Left cardiac atrium (tissue), 4 donors: ENCODE results near the gene GULP1. TPM values are rescaled to one million over a fixed set of nuclear protein-coding genes. Genes with fewer than 3 reads are reported as not detected.
"Not testable (repeated sequence)": the region's sequence is repeated elsewhere in the genome, so short reads cannot be mapped to it uniquely, and the experiment has no call there.

Experiments used
- ATAC-seq, 2 donors: fragments of 200-7000 bp; cut with Tn5 transposase; one replicate each; pipeline ENCODE4 v1.9.1; 2020; ENCODE audit warnings: mild to moderate bottlenecking in 2 of 2, moderate library complexity in 2 of 2
- DNase-seq: peaks from one replicate; pipeline ENCODE4 v3.0.0-alpha.2; 2020
- intact Hi-C, 2 donors: fragments of 100-400 bp; cut with DNase I; formaldehyde crosslinking; loops; one replicate each; pipeline versions ENCODE4 v1.14.1 to v1.15.1; 2022 to 2023
- long read RNA-seq: library from polyadenylated mRNA; unstranded; transcript quantifications from one replicate; pipeline ENCODE4 v2.0.0, GENCODE V29; 2021
- total RNA-seq, 2 donors: library from RNA; stranded (reverse); fragmentation: NEBNext Ultra II Directional; extraction: Animal tissue kit (Norgen Biotek cat#: 25700); gene quantifications; one replicate each; pipeline ENCODE4 v1.2.1, GENCODE V29; 2021
- donor health status: DM: no; HTN: yes; CAD: no.
- donor health status: DM: no; HTN: yes; CAD: no; lungs with severe emphysema.
- donor health status: DM: yes; HTN: yes; CAD: no.
- donor health status: Dilated cardiomyopathy.

GULP1 gene
- 10 to 100 TPM; 10.8 to 17.4 TPM for total RNA-seq
- long read RNA-seq, partial matches to known transcripts, result 0 of 7 reads
- long read RNA-seq, other reads (novel, unspliced or antisense), result 4 of 7 reads

- DNase-seq, result peak; percentile 83
- ATAC-seq, result peak; percentile 86 to 88
- intact Hi-C loops, result loop anchor here in 1 of 2 donors (5.0 kb wide), 1 partner anchor 76 kb away; no protein-coding TSS in a partner anchor
These were observed at the start of gene GULP1 for GRCh38 chr2:188291617-188292347. Gene GULP1, plus strand, starts transcription at chr2:188291874. Its CDS starts 185,829 bp downstream, at chr2:188477703.

GRCh38 chr2:188243381-188243780, 48.3 kb upstream of the GULP1 start:
- no peak for DNase-seq
- intact Hi-C loops, result no loop called here
- ATAC-seq, result no peak

GRCh38 chr2:188244383-188244782, 47.3 kb upstream of the GULP1 start:
- intact Hi-C loops, result no loop called here
- no peak for DNase-seq
- no peak for ATAC-seq

- intact Hi-C loops, result no loop called here
- ATAC-seq, result no peak
- no peak for DNase-seq
These were observed 46.4 kb upstream of the GULP1 start for GRCh38 chr2:188245230-188245629.

- ATAC-seq, result no peak
- no peak for DNase-seq
- intact Hi-C loops, result no loop called here
These were observed 43.2 kb upstream of the GULP1 start for GRCh38 chr2:188248513-188248912.

GRCh38 chr2:188251034-188251433, 40.6 kb upstream of the GULP1 start:
- DNase-seq (no peak), ATAC-seq (no peak)
- intact Hi-C loops, result no loop called here

- intact Hi-C loops, result no loop called here
- DNase-seq (no peak), ATAC-seq (no peak)
These were observed 35.3 kb upstream of the GULP1 start for GRCh38 chr2:188256420-188256819.

GRCh38 chr2:188265315-188265714, 26.4 kb upstream of the GULP1 start:
- ATAC-seq (no peak), DNase-seq (no peak)
- intact Hi-C loops, result no loop called here

GRCh38 chr2:188267776-188268175, 23.9 kb upstream of the GULP1 start:
- DNase-seq (no peak), ATAC-seq (no peak)
- intact Hi-C loops, result no loop called here

GRCh38 chr2:188269004-188269403, 22.7 kb upstream of the GULP1 start:
- intact Hi-C loops, result no loop called here
- DNase-seq (no peak), ATAC-seq (no peak)

- DNase-seq, result no peak
- no peak for ATAC-seq
- intact Hi-C loops, result no loop called here
These were observed 19.6 kb upstream of the GULP1 start for GRCh38 chr2:188272121-188272520.

- intact Hi-C loops, result no loop called here
- ATAC-seq, result no peak
- no peak for DNase-seq
These were observed 17.4 kb upstream of the GULP1 start for GRCh38 chr2:188274274-188274673.

GRCh38 chr2:188276255-188276654, 15.4 kb upstream of the GULP1 start:
- intact Hi-C loops, result no loop called here
- ATAC-seq (no peak), DNase-seq (no peak)

- intact Hi-C loops, result no loop called here
- DNase-seq (no peak), ATAC-seq (no peak)
These were observed 13.9 kb upstream of the GULP1 start for GRCh38 chr2:188277786-188278185.

- DNase-seq (no peak), ATAC-seq (no peak)
- intact Hi-C loops, result no loop called here
These were observed 13.1 kb upstream of the GULP1 start for GRCh38 chr2:188278388-188279092.

GRCh38 chr2:188279093-188279445, 12.6 kb upstream of the GULP1 start:
- ATAC-seq, result no peak
- no peak for DNase-seq
- intact Hi-C loops, result no loop called here

- no peak for ATAC-seq
- DNase-seq, result no peak
- intact Hi-C loops, result no loop called here
These were observed 10.9 kb upstream of the GULP1 start for GRCh38 chr2:188280811-188281222.

GRCh38 chr2:188282907-188283306, 8.8 kb upstream of the GULP1 start:
- intact Hi-C loops, result no loop called here
- ATAC-seq (no peak), DNase-seq (no peak)

GRCh38 chr2:188284251-188284650, 7.4 kb upstream of the GULP1 start:
- ATAC-seq, intact Hi-C loops, DNase-seq: not testable (repeated sequence)

- intact Hi-C loops, result no loop called here
- ATAC-seq (no peak), DNase-seq (no peak)
These were observed 6.6 kb upstream of the GULP1 start for GRCh38 chr2:188285049-188285448.

GRCh38 chr2:188285774-188286173, 5.9 kb upstream of the GULP1 start:
- DNase-seq, result no peak
- intact Hi-C loops, result no loop called here
- ATAC-seq, result no peak
